Measurements from ENCODE around the gene ARF1.

Gene ARF1

DNA sequence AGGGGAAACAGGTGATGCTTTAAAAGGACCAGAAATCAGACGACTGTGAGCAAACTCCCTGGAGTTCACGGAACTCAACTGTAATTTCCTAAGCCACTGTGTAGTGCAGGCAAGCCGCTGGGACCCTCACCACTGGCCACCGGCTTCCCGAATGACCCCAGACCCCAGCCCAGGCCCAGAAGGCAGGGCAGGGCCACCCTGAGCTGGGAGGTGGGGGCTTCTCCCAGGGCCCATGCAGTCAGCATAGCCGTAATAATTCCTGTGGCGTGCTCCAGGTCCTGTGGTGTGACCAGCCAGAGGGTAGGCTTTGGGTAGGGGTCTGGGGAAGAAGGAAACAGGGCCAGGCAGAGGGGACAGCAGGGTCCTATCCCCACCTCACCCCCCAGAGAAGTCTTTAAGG is 3.5 kb upstream of the ARF1 start:
- H3K9me3 ChIP-seq: no peaks in the 10 kb centered on the region
- peaks cover 0 to 3% (median 0%) of the 10 kb centered on the region in 3 donors for H3K36me3 ChIP-seq
- no peak overlapping the region for H3K27ac ChIP-seq
- no peaks in the 10 kb centered on the region for H3K27me3 ChIP-seq
- H3K4me3 ChIP-seq: no peak overlapping the region
- peaks cover 0 to 20% (median 11%) of the 10 kb centered on the region in 4 donors for H3K4me1 ChIP-seq
- TF ChIP-seq, protein P1, sequence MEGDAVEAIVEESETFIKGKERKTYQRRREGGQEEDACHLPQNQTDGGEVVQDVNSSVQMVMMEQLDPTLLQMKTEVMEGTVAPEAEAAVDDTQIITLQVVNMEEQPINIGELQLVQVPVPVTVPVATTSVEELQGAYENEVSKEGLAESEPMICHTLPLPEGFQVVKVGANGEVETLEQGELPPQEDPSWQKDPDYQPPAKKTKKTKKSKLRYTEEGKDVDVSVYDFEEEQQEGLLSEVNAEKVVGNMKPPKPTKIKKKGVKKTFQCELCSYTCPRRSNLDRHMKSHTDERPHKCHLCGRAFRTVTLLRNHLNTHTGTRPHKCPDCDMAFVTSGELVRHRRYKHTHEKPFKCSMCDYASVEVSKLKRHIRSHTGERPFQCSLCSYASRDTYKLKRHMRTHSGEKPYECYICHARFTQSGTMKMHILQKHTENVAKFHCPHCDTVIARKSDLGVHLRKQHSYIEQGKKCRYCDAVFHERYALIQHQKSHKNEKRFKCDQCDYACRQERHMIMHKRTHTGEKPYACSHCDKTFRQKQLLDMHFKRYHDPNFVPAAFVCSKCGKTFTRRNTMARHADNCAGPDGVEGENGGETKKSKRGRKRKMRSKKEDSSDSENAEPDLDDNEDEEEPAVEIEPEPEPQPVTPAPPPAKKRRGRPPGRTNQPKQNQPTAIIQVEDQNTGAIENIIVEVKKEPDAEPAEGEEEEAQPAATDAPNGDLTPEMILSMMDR (IDR thresholded peaks at IDR 0.05): no peak
- intact Hi-C loops (cut with DNase I; ENCODE audit: low total_unique reads): no loop called here
- DNase-seq: peak in 1 of 2 donors; percentile 55

DNA sequence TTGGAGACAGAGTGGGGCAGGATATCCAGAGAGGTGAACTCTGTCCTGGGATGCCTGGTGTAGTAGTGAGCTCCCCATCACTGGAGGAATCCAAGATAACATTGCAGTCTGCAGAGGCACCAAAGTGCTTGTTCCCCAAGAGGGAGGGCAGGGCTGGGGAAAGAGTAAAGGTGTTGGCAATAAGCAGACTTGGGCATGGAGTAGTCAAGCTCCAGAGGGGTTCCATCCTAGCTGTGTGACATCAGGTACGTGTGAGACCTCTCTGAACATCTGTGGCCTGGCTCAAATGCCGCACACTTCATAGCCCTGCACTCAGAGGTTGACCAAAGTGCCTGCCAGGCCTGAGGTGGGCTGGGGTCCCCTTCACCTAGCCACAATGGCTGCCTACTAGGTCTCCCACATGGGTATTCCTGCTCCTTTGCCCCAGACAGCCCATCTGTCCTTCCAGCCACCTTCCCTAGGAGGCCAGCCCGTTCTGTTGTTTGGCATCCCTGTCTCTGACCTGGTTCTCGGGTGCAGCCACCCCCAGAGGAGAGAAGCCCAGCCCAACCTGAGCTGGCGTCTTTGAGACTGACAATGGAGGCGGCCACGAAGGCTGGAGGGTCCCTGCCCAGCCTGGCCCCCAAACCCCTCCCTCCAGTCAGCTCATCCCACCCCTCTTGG is 2.8 kb upstream of the ARF1 start:
- TF ChIP-seq, protein P1 (IDR thresholded peaks at IDR 0.05): no peak
- Histone ChIP-seq H3K36me3 (peaks cover 0 to 3% (median 0%) of the 10 kb centered on the region in 3 donors), H3K4me3 (no peak overlapping the region), H3K27me3 (no peaks in the 10 kb centered on the region), H3K9me3 (no peaks in the 10 kb centered on the region), H3K4me1 (peaks cover 0 to 27% (median 17%) of the 10 kb centered on the region in 4 donors), H3K27ac (no peak overlapping the region)
- peak in 1 of 2 donors; percentile 62 for DNase-seq
- intact Hi-C loops (cut with DNase I; ENCODE audit: low total_unique reads): loop anchor here (5.0 to 10.0 kb wide), 4 partner anchors 315 to 1425 kb away; partner anchors contain the start of genes JMJD4, NUP133, RNF187 and SNAP47

GRCh38 chr1:228081144-228081543 is 1.4 kb upstream of the ARF1 start:
- peak overlapping the region; percentile 87 to 93 for H3K4me3 ChIP-seq
- H3K9me3 ChIP-seq: no peaks in the 10 kb centered on the region
- H3K27ac ChIP-seq: no peak overlapping the region
- H3K36me3 ChIP-seq: peaks cover 0 to 3% (median 0%) of the 10 kb centered on the region in 3 donors
- intact Hi-C loops (cut with DNase I; ENCODE audit: low total_unique reads): loop anchor here (5.0 to 10.0 kb wide), 4 partner anchors 316 to 1424 kb away; partner anchors contain the start of genes JMJD4, NUP133, RNF187 and SNAP47
- TF ChIP-seq, protein P1 (IDR thresholded peaks at IDR 0.05): no peak
- peaks cover 0 to 41% (median 31%) of the 10 kb centered on the region in 4 donors for H3K4me1 ChIP-seq
- no peaks in the 10 kb centered on the region for H3K27me3 ChIP-seq
- DNase-seq: peak in 1 of 2 donors; percentile 66

GRCh38 chr1:228081578-228082213 is 812 bp upstream of the ARF1 start:
- peak overlapping the region; percentile 95 to 100 for H3K27ac ChIP-seq
- no peaks in the 10 kb centered on the region for H3K9me3 ChIP-seq
- TF ChIP-seq, protein P1 (IDR thresholded peaks at IDR 0.05): no peak
- peaks cover 0 to 47% (median 36%) of the 10 kb centered on the region in 4 donors for H3K4me1 ChIP-seq
- DNase-seq: peak in 1 of 2 donors; percentile 78
- H3K4me3 ChIP-seq: peak overlapping the region; percentile 87 to 93
- peaks cover 0 to 3% (median 0%) of the 10 kb centered on the region in 3 donors for H3K36me3 ChIP-seq
- intact Hi-C loops (cut with DNase I; ENCODE audit: low total_unique reads): loop anchor here (5.0 to 10.0 kb wide), 4 partner anchors 317 to 1423 kb away; partner anchors contain the start of genes JMJD4, NUP133, RNF187 and SNAP47
- no peaks in the 10 kb centered on the region for H3K27me3 ChIP-seq

DNA sequence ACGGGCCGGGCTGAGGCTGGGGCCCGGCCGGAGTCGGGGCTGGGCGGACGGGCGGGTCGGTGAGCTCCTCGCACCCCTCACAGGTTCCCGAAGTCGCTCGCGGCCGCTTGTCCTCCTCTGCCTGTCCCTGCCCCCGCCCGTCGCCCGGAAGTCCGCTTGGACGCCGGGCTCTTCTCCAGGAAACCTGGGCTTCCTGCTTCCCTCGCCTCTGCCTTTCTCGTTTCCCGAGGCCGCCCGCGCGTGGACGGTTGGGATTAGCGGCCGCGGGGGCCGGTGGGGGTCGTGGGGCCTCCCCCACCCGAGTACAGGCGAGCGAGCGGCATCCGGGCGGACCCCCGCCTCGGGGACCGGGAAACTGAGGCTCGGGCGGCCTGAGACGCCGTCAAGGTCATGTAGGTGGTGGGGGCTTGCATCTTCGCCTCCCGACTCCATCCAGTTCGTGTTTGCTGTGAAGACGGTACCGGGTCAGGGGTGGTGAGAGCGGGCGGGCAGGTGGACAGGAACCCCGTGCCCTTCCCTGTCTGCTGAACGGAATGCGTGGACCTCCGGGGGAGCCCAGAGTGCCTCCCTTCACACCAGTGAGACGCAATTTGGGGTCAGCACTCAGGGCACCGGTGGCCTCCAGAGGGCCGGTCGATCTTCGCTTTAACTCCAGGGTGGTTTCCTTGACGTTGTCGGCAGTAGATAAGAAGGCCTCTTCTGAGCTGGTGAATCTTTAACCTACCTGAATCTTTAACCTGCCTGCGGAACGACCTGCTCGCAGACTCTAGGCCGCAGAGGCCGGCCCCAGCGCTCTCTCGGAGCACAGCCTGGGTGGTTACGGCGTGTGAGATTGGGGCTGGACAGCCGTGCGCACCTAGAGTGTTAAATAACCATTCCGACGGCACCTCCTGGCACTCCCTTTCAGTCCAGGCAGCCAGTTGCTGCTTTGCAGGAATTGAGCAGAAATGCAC is 686 bp downstream of the ARF1 start:
- intact Hi-C loops (cut with DNase I; ENCODE audit: low total_unique reads): loop anchor here (1.0 to 10.0 kb wide), 5 partner anchors 20 to 1422 kb away; partner anchors contain the start of genes C1orf35, JMJD4, NUP133 and RNF187
- Histone ChIP-seq H3K36me3 (peaks cover 0 to 3% (median 0%) of the 10 kb centered on the region in 3 donors), H3K9me3 (no peaks in the 10 kb centered on the region), H3K27me3 (no peaks in the 10 kb centered on the region), H3K4me1 (peaks cover 0 to 61% (median 51%) of the 10 kb centered on the region in 4 donors), H3K4me3 (peak overlapping the region; percentile 87 to 93), H3K27ac (peak overlapping the region; percentile 95 to 100)
- TF ChIP-seq, protein P1 (IDR thresholded peaks at IDR 0.05): no peak
- DNase-seq: peak; percentile 53 to 84
